IMR-90 (cell line): ENCODE measurements around the gene C11orf65. TPM values are rescaled to one million over a fixed set of nuclear protein-coding genes. Genes with fewer than 3 reads are reported as not detected.

Experiments used
- ATAC-seq: fragments of 200-7000 bp; cut with Tn5 transposase; 2 replicates; pipeline ENCODE4 v1.9.1; 2020; ENCODE audit warnings: low read depth, mild to moderate bottlenecking, moderate library complexity
- BruUV-seq: library from RNA; stranded (reverse); fragments of 400-500 nt; replicated peaks from 2 replicates; lab custom pipeline; 2021; lab: Mats Ljungman, UMichigan
- CTCF ChIA-PET: fragments of 300-600 bp; formaldehyde crosslinking; extraction: SDS; loops from one replicate; lab custom pipeline; 2021; ENCODE audit warnings: antibody characterized with exemption; lab: Yijun Ruan, JAX
- POLR2A ChIA-PET: fragments of 300-600 bp; sonication (Branson Sonifier 250); formaldehyde crosslinking; loops from one replicate; lab custom pipeline; 2022; ENCODE audit warnings: antibody characterized with exemption; ENCODE audit not compliant: unreplicated experiment; lab: Charles Lee
- DNase-seq: peaks from one replicate; pipeline ENCODE4 v3.0.0; 2013
- H2AFZ ChIP-seq: replicated peaks from 2 replicates; pipeline ENCODE3; 2013; ENCODE audit warnings: low read length, mild to moderate bottlenecking; ENCODE audit not compliant: poor library complexity
- H2AK5ac ChIP-seq: 2 replicates; pipeline ENCODE4 v1.6.1; 2013; ENCODE audit warnings: low read depth, low read length, inconsistent platforms
- H2AK9ac ChIP-seq: replicated peaks from 2 replicates; pipeline ENCODE3; 2013; ENCODE audit warnings: mild to moderate bottlenecking, low read depth, low read length, moderate library complexity; ENCODE audit not compliant: poor library complexity
- H2BK120ac ChIP-seq: 2 replicates; pipeline ENCODE4 v1.6.1; 2013; ENCODE audit warnings: low read depth, low read length, inconsistent platforms
- H2BK15ac ChIP-seq: 3 replicates; pipeline ENCODE4 v1.6.1; 2013; ENCODE audit warnings: low read depth, low read length, inconsistent platforms
- H2BK20ac ChIP-seq: 2 replicates; pipeline ENCODE4 v1.6.1; 2013; ENCODE audit warnings: low read depth, mild to moderate bottlenecking, inconsistent platforms, low read length, moderate library complexity
- H2BK5ac ChIP-seq: 2 replicates; pipeline ENCODE4 v1.6.1; 2013; ENCODE audit warnings: mild to moderate bottlenecking, low read depth, low read length, inconsistent platforms; ENCODE audit not compliant: poor library complexity, severe bottlenecking
- H3K14ac ChIP-seq: replicated peaks from 2 replicates; pipeline ENCODE4 v1.6.1; 2013; ENCODE audit warnings: low read depth, low read length, inconsistent platforms
- H3K18ac ChIP-seq: 2 replicates; pipeline ENCODE4 v1.6.1; 2013; ENCODE audit warnings: low read depth, low read length, control low read depth
- H3K23ac ChIP-seq: 2 replicates; pipeline ENCODE4 v1.6.1; 2013; ENCODE audit warnings: low read depth, low read length, inconsistent platforms
- H3K27ac ChIP-seq: 2 replicates; pipeline ENCODE4 v1.5.1; 2013; ENCODE audit warnings: mild to moderate bottlenecking, control low read depth, low read length; ENCODE audit not compliant: insufficient read depth
- H3K27me3 ChIP-seq: 2 replicates; pipeline ENCODE4 v1.6.1; 2013; ENCODE audit warnings: low read length; ENCODE audit not compliant: control insufficient read depth, insufficient read depth
- H3K36me3 ChIP-seq: 2 replicates; pipeline ENCODE4 v1.6.1; 2013; ENCODE audit warnings: low read length, mixed read lengths; ENCODE audit not compliant: control insufficient read depth, insufficient read depth
- H3K4ac ChIP-seq: 2 replicates; pipeline ENCODE4 v1.6.1; 2013; ENCODE audit warnings: low read depth, low read length, inconsistent platforms
- H3K4me1 ChIP-seq: 2 replicates; pipeline ENCODE4 v1.6.1; 2013; ENCODE audit warnings: low read length, mixed read lengths; ENCODE audit not compliant: control insufficient read depth, insufficient read depth
- H3K4me2 ChIP-seq: 2 replicates; pipeline ENCODE4 v1.6.1; 2013; ENCODE audit warnings: low read depth, mild to moderate bottlenecking, control low read depth, low read length, moderate library complexity
- H3K4me3 ChIP-seq: 2 replicates; pipeline ENCODE4 v1.5.1; 2013; ENCODE audit warnings: low read depth, mild to moderate bottlenecking, control low read depth, low read length, moderate library complexity; ENCODE audit not compliant: insufficient read depth
- H3K56ac ChIP-seq: 2 replicates; pipeline ENCODE4 v1.6.1; 2013; ENCODE audit warnings: low read length, inconsistent platforms; ENCODE audit not compliant: insufficient read depth; ENCODE audit errors: extremely low read depth
- H3K79me1 ChIP-seq, 2 experiments: 2 replicates each; pipeline ENCODE4 v1.6.1; 2013; ENCODE audit warnings: low read length in 2 of 2, inconsistent platforms in 1 of 2, low read depth in 1 of 2
- H3K9ac ChIP-seq: 2 replicates; pipeline ENCODE4 v1.6.1; 2013; ENCODE audit warnings: low read depth, low read length, control low read depth
- H3K9me1 ChIP-seq: 2 replicates; pipeline ENCODE4 v1.6.1; 2013; ENCODE audit warnings: low read length, inconsistent platforms; ENCODE audit not compliant: insufficient read depth
- H3K9me3 ChIP-seq: 2 replicates; pipeline ENCODE4 v1.6.1; 2013; ENCODE audit warnings: low read length; ENCODE audit not compliant: control insufficient read depth, insufficient read depth
- H4K20me1 ChIP-seq: 2 replicates; pipeline ENCODE4 v1.6.1; 2013; ENCODE audit warnings: low read length, inconsistent platforms; ENCODE audit not compliant: insufficient read depth
- H4K5ac ChIP-seq: 2 replicates; pipeline ENCODE4 v1.6.1; 2013; ENCODE audit warnings: mild to moderate bottlenecking, low read depth, low read length, control low read depth
- H4K8ac ChIP-seq, 2 experiments: 2 replicates each; pipeline ENCODE4 v1.6.1; 2013; ENCODE audit warnings: low read depth in 2 of 2, low read length in 2 of 2, control low read depth in 1 of 2, inconsistent platforms in 1 of 2
- H4K91ac ChIP-seq: 2 replicates; pipeline ENCODE4 v1.6.1; 2013; ENCODE audit warnings: low read depth, low read length, inconsistent platforms; ENCODE audit not compliant: insufficient read depth
- BHLHE40 ChIP-seq: fragments of 150-350 bp; IDR thresholded peaks from 2 replicates; pipeline ENCODE4 v1.6.1; 2016; ENCODE audit warnings: mild to moderate bottlenecking, low read depth, low read length
- CEBPB ChIP-seq: IDR thresholded peaks from 2 replicates; pipeline ENCODE4 v1.6.1; 2012; ENCODE audit warnings: low read depth, low read length, improper control_type of control experiment
- CHD1 ChIP-seq: IDR thresholded peaks from 2 replicates; pipeline ENCODE4 v1.6.1; 2012; ENCODE audit warnings: low read depth, low read length, improper control_type of control experiment
- ELK1 ChIP-seq: fragments of 150-350 bp; IDR thresholded peaks from 2 replicates; pipeline ENCODE4 v1.6.1; 2016; ENCODE audit warnings: low read depth, mild to moderate bottlenecking, low read length, moderate library complexity, borderline replicate concordance
- FOS ChIP-seq: fragments of 150-350 bp; IDR thresholded peaks from 2 replicates; pipeline ENCODE4 v1.6.1; 2016; ENCODE audit warnings: low read depth, low read length
- MAFK ChIP-seq: IDR thresholded peaks from 2 replicates; pipeline ENCODE4 v1.6.1; 2012; ENCODE audit warnings: low read depth, low read length, improper control_type of control experiment
- MXI1 ChIP-seq: IDR thresholded peaks from 2 replicates; pipeline ENCODE4 v1.6.1; 2012; ENCODE audit warnings: low read depth, mild to moderate bottlenecking, low read length, moderate library complexity, borderline replicate concordance
- POLR2A ChIP-seq: IDR thresholded peaks from 2 replicates; pipeline ENCODE4 v1.6.1; 2012; ENCODE audit warnings: mild to moderate bottlenecking, low read depth, low read length
- RAD21 ChIP-seq: IDR thresholded peaks from 2 replicates; pipeline ENCODE4 v1.6.1; 2012; ENCODE audit warnings: low read length, improper control_type of control experiment
- RCOR1 ChIP-seq: IDR thresholded peaks from 2 replicates; pipeline ENCODE4 v1.6.1; 2012; ENCODE audit warnings: mild to moderate bottlenecking, low read length, improper control_type of control experiment; ENCODE audit not compliant: insufficient replicate concordance
- SMC3 ChIP-seq: fragments of 150-350 bp; IDR thresholded peaks from 2 replicates; pipeline ENCODE4 v1.6.1; 2016; ENCODE audit warnings: low read depth, mild to moderate bottlenecking, antibody characterized with exemption, low read length, moderate library complexity
- WGBS, 2 experiments: methylation state at CpG; one replicate each; pipeline versions ENCODE4 v1.1.5 to v1.1.7; 2013; ENCODE audit warnings: missing lambda C conversion rate in 2 of 2; ENCODE audit not compliant: insufficient read length in 1 of 2; ENCODE audit errors: extremely low coverage in 2 of 2; 5-methylcytosine and 5-hydroxymethylcytosine counted together
- dilution Hi-C: fragments of 300-500 bp; cut with HindIII; formaldehyde crosslinking; loops from one replicate; pipeline ENCODE4 v1.14.3; 2018; ENCODE audit warnings: low sequenced_read_pairs; ENCODE audit not compliant: unreplicated experiment
- in situ Hi-C: fragments of 300-500 bp; cut with MboI; formaldehyde crosslinking; loops from 3 replicates; pipeline ENCODE4 v1.14.3; 2019; ENCODE audit warnings: low sequenced_read_pairs, inconsistent platforms, mixed read lengths
- intact Hi-C: fragments of 100-400 bp; cut with micrococcal nuclease; formaldehyde crosslinking; loops from 2 replicates; pipeline ENCODE4 v1.10.0; 2022
- polyA plus RNA-seq, 3 experiments: library from polyadenylated mRNA; depleted of rRNA; stranded (reverse); fragments of >200 nt; gene quantifications; 2 replicates each; pipeline ENCODE4 v1.2.3, GENCODE V29; 2012; ENCODE audit warnings: low replicate concordance in 1 of 3
- total RNA-seq: library from RNA; depleted of rRNA; stranded (reverse); fragments of >200 nt; gene quantifications from 2 replicates; pipeline ENCODE4 v1.2.3, GENCODE V29; 2012

The C11orf65 gene
- total and polyA plus RNA-seq, 2 of the 4 experiments (the other 2 are of a cell fraction): 0.12 to 0.18 TPM

DNA sequence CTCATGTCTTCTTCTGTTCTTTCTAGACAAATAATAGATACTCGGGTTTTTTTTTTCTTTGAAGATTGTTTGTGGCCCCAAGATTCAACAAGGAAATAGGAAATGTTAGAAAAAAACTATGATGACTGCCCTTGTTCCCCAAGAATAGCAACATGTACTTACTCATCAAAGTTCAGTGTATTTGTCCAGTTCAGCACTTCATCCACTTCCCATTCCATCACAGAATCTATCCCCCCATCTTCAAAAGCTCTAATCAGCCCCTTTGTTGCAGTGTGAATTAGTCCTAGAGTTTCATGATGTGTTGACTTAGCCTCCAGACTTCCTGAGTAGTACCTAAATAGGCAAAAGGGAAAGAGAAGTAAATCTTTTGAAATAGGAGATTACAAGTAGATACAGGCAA is 74.3 kb downstream of the C11orf65 start:
- no CpG with 5 or more reads among the region's 1 CpG for WGBS, 2 experiments
- no peaks in the 10 kb centered on the region for H3K27me3 ChIP-seq
- no peak overlapping the region for H4K5ac ChIP-seq
- H2AFZ ChIP-seq: no peak overlapping the region
- no peak for ATAC-seq
- no peak overlapping the region for H3K27ac ChIP-seq
- TF ChIP-seq ELK1 (no peak), POLR2A (no peak), CEBPB (no peak), BHLHE40 (no peak), RAD21 (no peak), MAFK (no peak), CHD1 (no peak), FOS (no peak), RCOR1 (no peak), SMC3 (no peak), MXI1 (no peak)
- H4K20me1 ChIP-seq: no peaks in the 10 kb centered on the region
- no peak for DNase-seq
- dilution Hi-C loops: no loop called here
- in situ Hi-C loops: no loop called here
- H3K36me3 ChIP-seq: no peaks in the 10 kb centered on the region
- no peak overlapping the region for H3K23ac ChIP-seq
- no peaks in the 10 kb centered on the region for H3K9me3 ChIP-seq
- H4K91ac ChIP-seq: no peak overlapping the region
- H2BK20ac ChIP-seq: no peak overlapping the region
- H2BK120ac ChIP-seq: no peak overlapping the region
- no peak overlapping the region for H3K14ac ChIP-seq
- POLR2A ChIA-PET: no interaction called here
- no peak overlapping the region for H3K4ac ChIP-seq
- H3K79me1 ChIP-seq: no peaks in the 10 kb centered on the region
- intact Hi-C loops: no loop called here
- H2BK5ac ChIP-seq: no peak overlapping the region
- no peak overlapping the region for H3K4me2 ChIP-seq
- BruUV-seq: no TSS peak
- H3K56ac ChIP-seq: no peak overlapping the region
- no peak overlapping the region for H2BK15ac ChIP-seq
- no peak overlapping the region for H3K4me3 ChIP-seq
- no peak overlapping the region for H3K18ac ChIP-seq
- no peak overlapping the region for H2AK5ac ChIP-seq
- H3K9ac ChIP-seq: no peak overlapping the region
- H4K8ac ChIP-seq: no peak overlapping the region
- no peaks in the 10 kb centered on the region for H3K4me1 ChIP-seq
- CTCF ChIA-PET: no interaction called here
- H2AK9ac ChIP-seq: no peak overlapping the region
- no peaks in the 10 kb centered on the region for H3K9me1 ChIP-seq
